GM13977 (cell line): ENCODE data around the gene SNTG2.

Experiments used
- DNase-seq: peaks from one replicate; pipeline ENCODE4 v3.0.0; 2012; ENCODE audit warnings: low spot score
- in situ Hi-C: fragments of 300-500 bp; cut with MboI; formaldehyde crosslinking; loops from one replicate; pipeline ENCODE4 v1.12.0; 2022; ENCODE audit warnings: low sequenced_read_pairs, low pct_unique_long_range_greater_than_20kb, mixed read lengths, inconsistent platforms; ENCODE audit not compliant: unreplicated experiment
- TF ChIP-seq, protein P1 (sequence below): IDR thresholded peaks from 2 replicates; pipeline ENCODE4 v1.5.1; 2012; ENCODE audit warnings: mild to moderate bottlenecking, control low read depth; ENCODE audit not compliant: insufficient read depth; ENCODE audit errors: extremely low read depth, missing control alignments

The SNTG2 gene

DNA sequence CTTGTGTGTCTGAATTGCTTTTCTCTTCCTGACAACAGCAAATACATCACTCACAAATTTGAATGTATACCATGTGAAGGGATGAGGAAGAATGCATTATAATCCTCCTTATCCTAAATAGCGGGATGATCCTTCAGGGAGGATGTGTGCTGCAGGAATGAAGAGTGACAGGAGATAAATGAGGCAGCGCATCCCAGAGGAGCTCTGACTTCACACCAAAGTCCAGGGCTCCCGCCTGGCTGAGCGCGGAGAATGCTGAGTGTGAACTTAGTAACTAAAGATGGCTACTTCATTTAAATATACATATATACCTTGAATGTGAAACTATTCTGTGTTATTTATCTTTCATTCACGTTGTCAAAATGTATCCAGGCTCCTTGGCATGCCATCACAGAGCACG lies 317.4 kb downstream of the SNTG2 start:
- no peak for DNase-seq

GRCh38 chr2:1269812-1270211 lies 319.2 kb downstream of the SNTG2 start:
- TF ChIP-seq, protein P1, sequence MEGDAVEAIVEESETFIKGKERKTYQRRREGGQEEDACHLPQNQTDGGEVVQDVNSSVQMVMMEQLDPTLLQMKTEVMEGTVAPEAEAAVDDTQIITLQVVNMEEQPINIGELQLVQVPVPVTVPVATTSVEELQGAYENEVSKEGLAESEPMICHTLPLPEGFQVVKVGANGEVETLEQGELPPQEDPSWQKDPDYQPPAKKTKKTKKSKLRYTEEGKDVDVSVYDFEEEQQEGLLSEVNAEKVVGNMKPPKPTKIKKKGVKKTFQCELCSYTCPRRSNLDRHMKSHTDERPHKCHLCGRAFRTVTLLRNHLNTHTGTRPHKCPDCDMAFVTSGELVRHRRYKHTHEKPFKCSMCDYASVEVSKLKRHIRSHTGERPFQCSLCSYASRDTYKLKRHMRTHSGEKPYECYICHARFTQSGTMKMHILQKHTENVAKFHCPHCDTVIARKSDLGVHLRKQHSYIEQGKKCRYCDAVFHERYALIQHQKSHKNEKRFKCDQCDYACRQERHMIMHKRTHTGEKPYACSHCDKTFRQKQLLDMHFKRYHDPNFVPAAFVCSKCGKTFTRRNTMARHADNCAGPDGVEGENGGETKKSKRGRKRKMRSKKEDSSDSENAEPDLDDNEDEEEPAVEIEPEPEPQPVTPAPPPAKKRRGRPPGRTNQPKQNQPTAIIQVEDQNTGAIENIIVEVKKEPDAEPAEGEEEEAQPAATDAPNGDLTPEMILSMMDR, result no peak
- no peak for DNase-seq
- in situ Hi-C loops, result no loop called here

More for the DNA sequence above, 317.4 kb downstream of the SNTG2 start:
- TF ChIP-seq, protein P1, result no peak
- in situ Hi-C loops, result no loop called here

- TF ChIP-seq, protein P1, result no peak
- no peak for DNase-seq
Measured at GRCh38 chr2:1272835-1273234, 322.2 kb downstream of the SNTG2 start.

DNA sequence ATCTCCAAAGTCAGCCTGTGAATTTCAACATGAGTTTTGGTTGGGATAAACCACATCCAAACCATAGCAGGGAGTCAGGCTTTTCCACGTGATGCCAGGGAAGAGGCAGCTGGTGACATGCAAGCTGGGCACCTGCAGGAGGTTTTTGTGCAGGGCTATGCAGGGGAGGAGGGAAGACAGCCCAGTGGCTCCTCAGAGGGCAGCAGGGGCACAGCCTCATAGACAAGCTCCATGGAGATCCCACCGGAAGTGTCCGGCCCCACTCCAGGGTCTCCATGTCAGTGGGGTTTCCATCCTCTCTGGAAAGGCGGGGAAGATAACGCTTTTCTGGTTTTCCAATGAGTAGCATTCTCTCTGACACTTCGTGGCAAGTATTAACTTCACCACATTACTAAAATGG lies 327.0 kb downstream of the SNTG2 start:
- no peak for DNase-seq
- in situ Hi-C loops, result no loop called here
- TF ChIP-seq, protein P1, result no peak

More at GRCh38 chr2:1272835-1273234, 322.2 kb downstream of the SNTG2 start:
- in situ Hi-C loops, result no loop called here

GRCh38 chr2:1278125-1278524 lies 327.5 kb downstream of the SNTG2 start:
- TF ChIP-seq, protein P1, result no peak
- DNase-seq, result no peak
- in situ Hi-C loops, result no loop called here

- in situ Hi-C loops, result no loop called here
- no peak for DNase-seq
- TF ChIP-seq, protein P1, result no peak
Measured at GRCh38 chr2:1278861-1279260, 328.2 kb downstream of the SNTG2 start.

GRCh38 chr2:1282552-1282951 lies 331.9 kb downstream of the SNTG2 start:
- no peak for DNase-seq

More at GRCh38 chr2:1282552-1282951, 331.9 kb downstream of the SNTG2 start:
- in situ Hi-C loops, result no loop called here
- TF ChIP-seq, protein P1, result no peak
